Thoracic aorta (tissue), 2 donors: Measurements from ENCODE around the gene ZBBX. TPM values are rescaled to one million over a fixed set of nuclear protein-coding genes. Genes with fewer than 3 reads are reported as not detected.

Experiments
- ATAC-seq: fragments of 150-250 bp; one replicate; pipeline ENCODE4 v1.8.0; 2017; ENCODE audit warnings: low read depth; ENCODE audit not compliant: insufficient number of reproducible peaks, low FRiP score
- DNase-seq: peaks from one replicate; pipeline ENCODE4 v3.0.0-alpha.2; 2020; ENCODE audit warnings: low spot score
- H3K27ac ChIP-seq, 2 donors: fragments of 200-600 bp; sonication (generic); 1 replicate in 1 of 2; 2 replicates in 1 of 2; pipeline ENCODE4 v1.5.1; 2016; ENCODE audit warnings: mild to moderate bottlenecking in 2 of 2, moderate library complexity in 2 of 2
- H3K27me3 ChIP-seq: fragments of 200-600 bp; sonication (generic); replicated peaks from 2 replicates; pipeline ENCODE4 v1.6.0; 2016; ENCODE audit warnings: mild to moderate bottlenecking; ENCODE audit not compliant: insufficient read depth
- H3K36me3 ChIP-seq: fragments of 200-600 bp; sonication (generic); one replicate; pipeline ENCODE4 v1.5.1; 2016
- H3K4me1 ChIP-seq, 2 donors: fragments of 200-600 bp; sonication (generic); 1 replicate in 1 of 2; 2 replicates in 1 of 2; pipeline versions ENCODE4 v1.5.1 to v1.6.0; 2016; ENCODE audit warnings: low read depth in 2 of 2, mild to moderate bottlenecking in 1 of 2; ENCODE audit not compliant: control insufficient read depth in 1 of 2
- H3K4me3 ChIP-seq: fragments of 200-600 bp; sonication (generic); 2 replicates; pipeline ENCODE4 v1.5.1; 2016; ENCODE audit warnings: mild to moderate bottlenecking
- H3K9me3 ChIP-seq: fragments of 200-600 bp; sonication (generic); 2 replicates; pipeline ENCODE4 v1.5.1; 2016
- CTCF ChIP-seq: fragments of 200-600 bp; sonication (generic); IDR thresholded peaks from one replicate; pipeline ENCODE4 v1.5.1; 2019; ENCODE audit warnings: antibody characterized with exemption
- total RNA-seq, 2 donors: library from RNA; depleted of rRNA; stranded (reverse); fragments of >200 nt; gene quantifications; one replicate each; pipeline versions ENCODE4 v1.1.0 to v1.2.3, GENCODE V29; 2016

ZBBX gene
- total RNA-seq, 2 donors from 2014 or later: not detected

DNA sequence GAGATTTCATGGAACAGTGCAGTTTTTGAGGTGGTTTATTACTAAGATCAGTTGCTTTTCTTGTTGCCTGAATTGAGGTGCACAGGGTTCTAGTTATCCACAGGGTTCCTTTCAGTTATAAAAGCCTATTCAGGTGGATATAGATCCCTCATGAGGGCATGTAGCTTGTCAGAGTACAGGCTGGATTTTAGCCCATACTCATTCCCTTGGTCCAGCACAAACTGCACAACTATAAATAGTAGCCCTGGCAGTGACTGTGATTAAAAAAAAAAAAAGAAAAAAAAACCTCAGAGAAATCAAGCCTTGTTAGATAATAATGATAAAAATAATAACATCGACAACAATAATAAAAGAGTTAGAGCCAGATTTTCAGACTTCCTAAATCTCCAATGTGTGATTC lies 154.3 kb downstream of the ZBBX start:
- H3K36me3 ChIP-seq: no peaks in the 10 kb centered on the region
- no peaks in the 10 kb centered on the region for H3K27me3 ChIP-seq
- no peak overlapping the region for H3K27ac ChIP-seq
- no peak for TF ChIP-seq CTCF
- no peaks in the 10 kb centered on the region for H3K9me3 ChIP-seq
- H3K4me1 ChIP-seq: no peaks in the 10 kb centered on the region
- DNase-seq (no peak), ATAC-seq (no peak)
- no peak overlapping the region for H3K4me3 ChIP-seq

DNA sequence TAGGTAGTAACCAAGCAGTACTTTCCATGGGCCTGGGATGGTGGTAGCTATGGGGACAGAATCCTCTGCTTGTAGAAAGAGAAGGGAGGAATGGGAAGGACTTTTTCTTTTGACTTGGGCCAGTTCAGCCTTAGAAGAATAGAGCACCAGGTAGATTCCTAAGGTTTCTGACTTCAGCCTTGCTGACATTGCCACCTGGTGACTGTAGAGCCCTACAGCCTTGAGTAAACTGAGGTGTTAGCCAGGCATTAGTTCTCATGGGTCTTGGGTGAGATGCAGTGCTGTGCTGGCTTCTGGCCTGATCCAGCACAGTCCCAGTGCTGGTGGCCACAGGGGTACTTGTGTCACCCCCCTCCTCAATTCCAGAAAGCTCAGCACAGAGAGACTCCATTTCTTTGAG lies 171.1 kb downstream of the ZBBX start:
- no peaks in the 10 kb centered on the region for H3K27me3 ChIP-seq
- no peak overlapping the region for H3K27ac ChIP-seq
- no peaks in the 10 kb centered on the region for H3K9me3 ChIP-seq
- H3K36me3 ChIP-seq: no peaks in the 10 kb centered on the region
- ATAC-seq (no peak), DNase-seq (no peak)
- no peak overlapping the region for H3K4me3 ChIP-seq
- no peak for TF ChIP-seq CTCF
- no peaks in the 10 kb centered on the region for H3K4me1 ChIP-seq

GRCh38 chr3:167203062-167203461 lies 177.0 kb downstream of the ZBBX start:
- Histone ChIP-seq H3K4me3 (no peak overlapping the region), H3K9me3 (no peaks in the 10 kb centered on the region), H3K27me3 (no peaks in the 10 kb centered on the region), H3K36me3 (no peaks in the 10 kb centered on the region), H3K27ac (no peak overlapping the region), H3K4me1 (no peaks in the 10 kb centered on the region)
- DNase-seq (no peak), ATAC-seq (no peak)
- TF ChIP-seq CTCF: no peak

DNA sequence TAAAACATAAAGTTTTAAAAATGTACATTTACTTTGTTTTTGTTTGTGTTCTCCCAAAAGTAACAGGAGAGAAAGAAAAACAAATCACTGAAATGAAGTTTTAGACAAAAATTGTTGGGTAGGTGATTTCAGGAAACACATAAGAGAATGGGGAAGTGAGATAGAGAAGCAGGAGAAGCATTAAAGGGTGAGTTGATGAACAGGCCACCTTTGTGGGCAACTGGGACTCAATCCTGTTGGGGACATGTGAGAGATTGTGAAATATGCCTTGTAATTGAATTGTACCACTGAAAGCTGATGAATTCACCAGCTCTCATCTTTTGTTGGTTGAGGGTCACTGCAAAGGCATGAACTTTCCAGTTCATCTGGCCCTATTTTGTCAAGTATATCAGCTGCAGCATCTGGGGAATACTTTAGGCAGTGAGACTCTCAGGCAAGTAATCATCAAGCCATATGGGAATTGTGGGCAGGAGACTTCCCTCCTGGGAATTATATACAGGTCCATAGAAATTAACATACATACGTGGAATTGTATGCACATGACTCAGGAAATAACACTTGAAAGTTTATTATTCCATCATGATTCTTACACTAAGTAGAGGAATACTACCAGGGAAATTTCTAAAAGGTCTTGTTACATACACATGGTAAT lies 181.0 kb downstream of the ZBBX start:
- DNase-seq (no peak), ATAC-seq (no peak)
- H3K36me3 ChIP-seq: no peaks in the 10 kb centered on the region
- H3K4me1 ChIP-seq: no peaks in the 10 kb centered on the region
- H3K27me3 ChIP-seq: no peaks in the 10 kb centered on the region
- H3K27ac ChIP-seq: no peak overlapping the region
- H3K4me3 ChIP-seq: no peak overlapping the region
- TF ChIP-seq CTCF: no peak
- no peaks in the 10 kb centered on the region for H3K9me3 ChIP-seq

Other genes starting within 250 kb of the ZBBX start
- gene SERPINI2, start 93.7 kb upstream of the ZBBX start, total RNA-seq: not detected